SK-N-SH (cell line): ENCODE results near the gene THSD8. TPM values are rescaled to one million over a fixed set of nuclear protein-coding genes. Genes with fewer than 3 reads are reported as not detected.

ENCODE experiments used
- CTCF ChIA-PET: fragments of 300-600, 350-600 bp; formaldehyde crosslinking; extraction: SDS; loops from one replicate; lab custom pipeline; 2021; lab: Yijun Ruan, JAX
- POLR2A ChIA-PET: fragments of 350-600 bp; sonication (Branson Sonifier 250); formaldehyde crosslinking; extraction: SDS; loops from one replicate; lab custom pipeline; 2020; ENCODE audit warnings: antibody characterized with exemption, inconsistent platforms; lab: Yijun Ruan, JAX
- DNase-seq: peaks from one replicate; pipeline ENCODE4 v3.0.0; 2012
- H2AFZ ChIP-seq: fragments of 200-600 bp; sonication (generic); 2 replicates; pipeline ENCODE4 v1.8.1; 2016; ENCODE audit warnings: antibody characterized with exemption, mild to moderate bottlenecking, low read depth
- H3F3A ChIP-seq: fragments of 200-600 bp; sonication (generic); replicated peaks from 2 replicates; pipeline ENCODE3; 2016; ENCODE audit warnings: antibody characterized with exemption, mild to moderate bottlenecking; ENCODE audit not compliant: insufficient read depth
- H3K27ac ChIP-seq, 2 experiments: fragments of 200-500 bp in 1 of 2; fragments of 200-600 bp in 1 of 2; sonication (Bioruptor generic) in 1 of 2; sonication (generic), shearing (Covaris generic) in 1 of 2; 2 replicates each; pipeline versions ENCODE4 v1.5.1 to v1.6.1; 2014 to 2016; ENCODE audit warnings: low read depth in 2 of 2, inconsistent platforms in 1 of 2, low read length in 1 of 2, mild to moderate bottlenecking in 1 of 2, mixed read lengths in 1 of 2
- H3K27me3 ChIP-seq: fragments of 200-600 bp; sonication (generic), shearing (Covaris generic); 2 replicates; pipeline ENCODE4 v1.6.1; 2016; ENCODE audit warnings: mixed run types; ENCODE audit not compliant: insufficient read depth
- H3K36me3 ChIP-seq, 2 experiments: fragments of 200-500 bp in 1 of 2; fragments of 200-600 bp in 1 of 2; sonication (Bioruptor generic) in 1 of 2; sonication (generic) in 1 of 2; replicated peaks in 1 of 2; 2 replicates each; pipeline versions ENCODE3 to v1.5.1; 2014 to 2016; ENCODE audit warnings: low read length in 1 of 2, mild to moderate bottlenecking in 1 of 2; ENCODE audit not compliant: insufficient read depth in 2 of 2, control insufficient read depth in 1 of 2
- H3K4me1 ChIP-seq, 2 experiments: fragments of 200-500 bp in 1 of 2; fragments of 200-600 bp in 1 of 2; sonication (Bioruptor generic) in 1 of 2; sonication (generic), shearing (Covaris generic) in 1 of 2; 2 replicates each; pipeline versions ENCODE4 v1.5.1 to v1.6.1; 2014 to 2016; ENCODE audit warnings: low read depth in 1 of 2, low read length in 1 of 2, mixed run types in 1 of 2; ENCODE audit not compliant: insufficient read depth in 2 of 2, control insufficient read depth in 1 of 2
- H3K4me2 ChIP-seq: fragments of 200-600 bp; sonication (generic), shearing (Covaris generic); 2 replicates; pipeline ENCODE4 v1.6.1; 2017; ENCODE audit warnings: mixed run types
- H3K4me3 ChIP-seq, 2 experiments: fragments of 200-500 bp in 1 of 2; fragments of 200-600 bp in 1 of 2; sonication (Bioruptor generic) in 1 of 2; sonication (generic), shearing (Covaris generic) in 1 of 2; 2 replicates each; pipeline versions ENCODE4 v1.5.1 to v1.8.1; 2014 to 2016; ENCODE audit warnings: low read depth in 2 of 2, inconsistent platforms in 1 of 2, low read length in 1 of 2, mild to moderate bottlenecking in 1 of 2, mixed read lengths in 1 of 2, moderate library complexity in 1 of 2
- H3K79me2 ChIP-seq: fragments of 200-600 bp; sonication (generic); 2 replicates; pipeline ENCODE4 v1.8.1; 2017; ENCODE audit warnings: mild to moderate bottlenecking; ENCODE audit not compliant: insufficient read depth
- H3K9ac ChIP-seq: fragments of 200-600 bp; sonication (generic); 2 replicates; pipeline ENCODE4 v1.6.1; 2017; ENCODE audit warnings: mixed run types
- H3K9me2 ChIP-seq: fragments of 200-600 bp; sonication (generic); 2 replicates; pipeline ENCODE4 v1.6.1; 2017; ENCODE audit warnings: mixed run types
- H3K9me3 ChIP-seq: fragments of 200-600 bp; sonication (generic); 2 replicates; pipeline ENCODE4 v1.6.1; 2017; ENCODE audit warnings: mixed run types, mild to moderate bottlenecking, moderate library complexity
- H4K20me1 ChIP-seq: fragments of 200-600 bp; sonication (generic); 2 replicates; pipeline ENCODE4 v1.6.1; 2017; ENCODE audit warnings: mild to moderate bottlenecking, mixed run types; ENCODE audit not compliant: insufficient read depth
- CTCF ChIP-seq: fragments of 200-600 bp; sonication (generic); IDR thresholded peaks from 2 replicates; pipeline ENCODE4 v1.6.1; 2017; ENCODE audit warnings: antibody characterized with exemption, mild to moderate bottlenecking, moderate library complexity
- ELF1 ChIP-seq: IDR thresholded peaks from 2 replicates; pipeline ENCODE4 v1.4.0; 2012
- EZH2phosphoT487 ChIP-seq: fragments of 200-600 bp; sonication (generic); IDR thresholded peaks from 2 replicates; pipeline ENCODE4 v1.6.1; 2017; ENCODE audit warnings: low read depth, mixed run types, mild to moderate bottlenecking, antibody characterized with exemption, moderate library complexity, borderline replicate concordance
- FOSL2 ChIP-seq: IDR thresholded peaks from 2 replicates; pipeline ENCODE4 v1.4.0; 2012; ENCODE audit warnings: low read depth, mild to moderate bottlenecking, moderate library complexity, borderline replicate concordance
- GATA2 ChIP-seq: sonication (generic); formaldehyde crosslinking; IDR thresholded peaks from 2 replicates; pipeline ENCODE4 v1.5.0; 2020; ENCODE audit warnings: mild to moderate bottlenecking, missing genetic modification reagents
- NFIC ChIP-seq: IDR thresholded peaks from 2 replicates; pipeline ENCODE4 v1.4.0; 2012; ENCODE audit warnings: borderline replicate concordance
- NRF1 ChIP-seq: IDR thresholded peaks from 2 replicates; pipeline ENCODE4 v1.6.1; 2012; ENCODE audit warnings: low read depth, mild to moderate bottlenecking, low read length
- POLR2AphosphoS5 ChIP-seq: IDR thresholded peaks from 2 replicates; pipeline ENCODE4 v1.6.1; 2012; ENCODE audit warnings: low read depth, low read length
- RAD21 ChIP-seq: IDR thresholded peaks from 2 replicates; pipeline ENCODE4 v1.6.1; 2012; ENCODE audit warnings: mild to moderate bottlenecking, low read length
- RXRA ChIP-seq: IDR thresholded peaks from 2 replicates; pipeline ENCODE4 v1.4.0; 2012; ENCODE audit warnings: low read depth, mild to moderate bottlenecking, borderline replicate concordance
- SIN3A ChIP-seq: IDR thresholded peaks from 2 replicates; pipeline ENCODE4 v1.6.1; 2012; ENCODE audit warnings: low read depth, mild to moderate bottlenecking, low read length, moderate library complexity, borderline replicate concordance
- SMC3 ChIP-seq: IDR thresholded peaks from 2 replicates; pipeline ENCODE4 v1.6.1; 2012; ENCODE audit warnings: low read depth, low read length, improper control_type of control experiment
- TCF12 ChIP-seq: IDR thresholded peaks from 2 replicates; pipeline ENCODE4 v1.4.0; 2012
- USF1 ChIP-seq: IDR thresholded peaks from 2 replicates; pipeline ENCODE4 v1.4.0; 2012; ENCODE audit warnings: low read depth, borderline replicate concordance
- WGBS: methylation state at CpG from one replicate; pipeline ENCODE4 v1.1.6; 2017; ENCODE audit warnings: low lambda C conversion rate; 5-methylcytosine and 5-hydroxymethylcytosine counted together
- polyA plus RNA-seq, 3 experiments: library from polyadenylated mRNA; depleted of rRNA; stranded (reverse); fragments of >200 nt; gene quantifications; 2 replicates each; pipeline ENCODE4 v1.2.3, GENCODE V29; 2012
- TF ChIP-seq, protein P1 (sequence below): IDR thresholded peaks from 2 replicates; pipeline ENCODE4 v1.4.0; 2012; ENCODE audit warnings: low read depth, borderline replicate concordance
- TF ChIP-seq, protein P2 (sequence below): IDR thresholded peaks from 2 replicates; pipeline ENCODE4 v1.6.1; 2012; ENCODE audit warnings: mild to moderate bottlenecking, low read depth, low read length, moderate library complexity

Gene THSD8
- polyA plus RNA-seq, 1 of the 3 experiments (the other 2 are of a cell fraction), result not detected

DNA sequence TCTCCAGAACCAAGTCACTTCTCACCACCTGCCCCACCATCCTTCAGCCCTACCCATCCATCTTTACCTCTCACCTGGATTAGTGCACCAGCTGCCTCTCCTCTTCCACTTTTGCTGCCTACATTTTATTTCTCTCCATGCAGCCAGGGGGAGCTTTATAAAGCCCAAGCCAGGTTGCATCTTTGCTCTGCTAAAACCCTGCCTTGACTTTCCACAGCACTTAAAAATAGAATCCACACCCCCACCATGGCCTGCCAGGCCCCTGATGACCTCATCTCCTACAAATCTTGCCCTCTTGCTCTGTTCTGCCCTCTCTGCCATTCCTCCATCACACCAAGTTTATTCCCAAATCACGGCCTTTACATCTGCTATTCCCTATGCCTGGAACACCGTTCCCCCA, 28.3 kb upstream of the THSD8 start:
- no peak overlapping the region for H2AFZ ChIP-seq
- H3K4me1 ChIP-seq, result peaks cover 9 to 37% of the 10 kb centered on the region in 2 experiments; a peak in 1 of 4 replicates
- DNase-seq, result no peak
- H3K4me3 ChIP-seq, result no peak overlapping the region
- no peaks in the 10 kb centered on the region for H3K9me2 ChIP-seq
- WGBS, result 90% methylated on average over 2 of the region's 2 CpGs
- no peaks in the 10 kb centered on the region for H3K36me3 ChIP-seq
- H4K20me1 ChIP-seq, result no peaks in the 10 kb centered on the region
- no peaks in the 10 kb centered on the region for H3K79me2 ChIP-seq
- POLR2A ChIA-PET, result interaction anchor here (1.3 to 2.1 kb wide), 3 partner anchors 18 to 28 kb away, joined by 3 to 10 read pairs (median 5); partner anchors contain the start of genes JUNB, PRDX2 and THSD8
- no peak overlapping the region for H3K9ac ChIP-seq
- H3K4me2 ChIP-seq, result peak overlapping the region; percentile 12; the same call in 1 of the 2 replicates
- peaks cover 25% of the 10 kb centered on the region for H3F3A ChIP-seq
- no peaks in the 10 kb centered on the region for H3K9me3 ChIP-seq
- CTCF ChIA-PET, result interaction anchor here (1.2 to 12.1 kb wide), 7 partner anchors 11 to 74 kb away, joined by 3 to 447 read pairs (median 11); partner anchors contain the start of genes JUNB, PRDX2, THSD8 and TRIR
- H3K27me3 ChIP-seq, result no peaks in the 10 kb centered on the region
- no peak for TF ChIP-seq NFIC
- no peak for TF ChIP-seq GATA2 (CRISPR knock-in tag)
- TF ChIP-seq USF1, result no peak
- no peak for TF ChIP-seq EZH2phosphoT487
- peak; percentile 29 for TF ChIP-seq SMC3
- TF ChIP-seq RXRA, result no peak
- no peak for TF ChIP-seq SIN3A
- no peak for TF ChIP-seq ELF1
- TF ChIP-seq NRF1, result no peak
- TF ChIP-seq RAD21, result 0 out of 2 replicates have a peak, but pooled peaks have one; percentile 13
- no peak for TF ChIP-seq FOSL2
- peak; percentile 51 for TF ChIP-seq CTCF
- no peak for TF ChIP-seq POLR2AphosphoS5
- no peak for TF ChIP-seq TCF12
- TF ChIP-seq, protein P1, sequence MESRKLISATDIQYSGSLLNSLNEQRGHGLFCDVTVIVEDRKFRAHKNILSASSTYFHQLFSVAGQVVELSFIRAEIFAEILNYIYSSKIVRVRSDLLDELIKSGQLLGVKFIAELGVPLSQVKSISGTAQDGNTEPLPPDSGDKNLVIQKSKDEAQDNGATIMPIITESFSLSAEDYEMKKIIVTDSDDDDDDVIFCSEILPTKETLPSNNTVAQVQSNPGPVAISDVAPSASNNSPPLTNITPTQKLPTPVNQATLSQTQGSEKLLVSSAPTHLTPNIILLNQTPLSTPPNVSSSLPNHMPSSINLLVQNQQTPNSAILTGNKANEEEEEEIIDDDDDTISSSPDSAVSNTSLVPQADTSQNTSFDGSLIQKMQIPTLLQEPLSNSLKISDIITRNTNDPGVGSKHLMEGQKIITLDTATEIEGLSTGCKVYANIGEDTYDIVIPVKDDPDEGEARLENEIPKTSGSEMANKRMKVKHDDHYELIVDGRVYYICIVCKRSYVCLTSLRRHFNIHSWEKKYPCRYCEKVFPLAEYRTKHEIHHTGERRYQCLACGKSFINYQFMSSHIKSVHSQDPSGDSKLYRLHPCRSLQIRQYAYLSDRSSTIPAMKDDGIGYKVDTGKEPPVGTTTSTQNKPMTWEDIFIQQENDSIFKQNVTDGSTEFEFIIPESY, result no peak
- TF ChIP-seq, protein P2, sequence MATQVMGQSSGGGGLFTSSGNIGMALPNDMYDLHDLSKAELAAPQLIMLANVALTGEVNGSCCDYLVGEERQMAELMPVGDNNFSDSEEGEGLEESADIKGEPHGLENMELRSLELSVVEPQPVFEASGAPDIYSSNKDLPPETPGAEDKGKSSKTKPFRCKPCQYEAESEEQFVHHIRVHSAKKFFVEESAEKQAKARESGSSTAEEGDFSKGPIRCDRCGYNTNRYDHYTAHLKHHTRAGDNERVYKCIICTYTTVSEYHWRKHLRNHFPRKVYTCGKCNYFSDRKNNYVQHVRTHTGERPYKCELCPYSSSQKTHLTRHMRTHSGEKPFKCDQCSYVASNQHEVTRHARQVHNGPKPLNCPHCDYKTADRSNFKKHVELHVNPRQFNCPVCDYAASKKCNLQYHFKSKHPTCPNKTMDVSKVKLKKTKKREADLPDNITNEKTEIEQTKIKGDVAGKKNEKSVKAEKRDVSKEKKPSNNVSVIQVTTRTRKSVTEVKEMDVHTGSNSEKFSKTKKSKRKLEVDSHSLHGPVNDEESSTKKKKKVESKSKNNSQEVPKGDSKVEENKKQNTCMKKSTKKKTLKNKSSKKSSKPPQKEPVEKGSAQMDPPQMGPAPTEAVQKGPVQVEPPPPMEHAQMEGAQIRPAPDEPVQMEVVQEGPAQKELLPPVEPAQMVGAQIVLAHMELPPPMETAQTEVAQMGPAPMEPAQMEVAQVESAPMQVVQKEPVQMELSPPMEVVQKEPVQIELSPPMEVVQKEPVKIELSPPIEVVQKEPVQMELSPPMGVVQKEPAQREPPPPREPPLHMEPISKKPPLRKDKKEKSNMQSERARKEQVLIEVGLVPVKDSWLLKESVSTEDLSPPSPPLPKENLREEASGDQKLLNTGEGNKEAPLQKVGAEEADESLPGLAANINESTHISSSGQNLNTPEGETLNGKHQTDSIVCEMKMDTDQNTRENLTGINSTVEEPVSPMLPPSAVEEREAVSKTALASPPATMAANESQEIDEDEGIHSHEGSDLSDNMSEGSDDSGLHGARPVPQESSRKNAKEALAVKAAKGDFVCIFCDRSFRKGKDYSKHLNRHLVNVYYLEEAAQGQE, result no peak
- TF ChIP-seq, all 33 proteins: peak for 3
- H3K27ac ChIP-seq, result no peak overlapping the region
